ENCODE measurements around the gene FZD2. TPM values are rescaled to one million over a fixed set of nuclear protein-coding genes. Genes with fewer than 3 reads are reported as not detected.

The FZD2 gene
- total RNA-seq, 1 experiment from 2014 or later = 61.8 TPM

DNA sequence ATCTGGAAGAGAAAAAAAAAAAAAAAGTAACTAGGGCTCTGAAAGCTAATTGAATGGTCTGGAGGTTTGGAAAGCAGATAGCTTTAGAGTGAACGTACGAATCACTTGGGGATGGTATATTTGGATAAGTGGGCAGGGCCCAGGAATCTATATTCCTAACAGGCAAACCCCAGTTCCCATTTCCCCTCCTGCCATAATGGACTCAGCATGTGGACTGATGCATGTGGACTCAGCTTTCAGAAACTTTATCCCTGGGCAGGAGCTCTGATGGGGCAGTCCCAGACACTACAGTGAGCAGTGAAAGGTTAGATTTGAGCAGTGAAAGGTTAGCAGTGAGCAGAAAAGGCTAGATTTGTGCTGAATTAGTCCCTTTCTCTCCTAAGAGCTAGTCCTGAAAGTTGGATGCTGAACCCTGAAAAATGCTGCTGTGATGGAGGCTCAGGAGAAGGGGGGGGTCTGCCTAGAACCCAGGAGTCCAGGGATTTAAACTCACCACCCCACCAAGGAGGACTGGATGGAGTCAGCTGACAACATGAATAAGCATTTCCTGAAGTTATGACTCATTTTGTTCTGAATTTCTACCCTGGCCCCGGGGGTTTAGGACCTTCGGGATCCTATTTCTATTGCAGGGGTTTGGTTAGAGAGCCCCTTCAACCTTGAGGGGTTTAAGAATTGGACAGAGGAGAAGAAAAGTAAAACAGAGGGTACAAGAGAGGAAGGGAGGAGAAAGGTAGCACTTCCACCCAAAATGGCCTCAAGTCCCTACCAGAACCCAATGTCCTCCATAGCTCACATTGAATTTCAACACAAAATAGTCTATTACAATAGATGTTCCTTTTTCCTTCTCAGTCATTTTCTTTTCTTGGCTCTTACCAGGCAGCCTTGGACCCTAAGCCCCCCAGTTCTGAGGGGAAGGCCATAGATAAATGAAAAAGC lies 10.3 kb upstream of the FZD2 start:
- Histone ChIP-seq H3K27ac (peak overlapping the region; percentile 76), H2AFZ (peak overlapping the region; percentile 73), H3K27me3 (ENCODE audit: insufficient read depth, low read depth) (no peaks in the 10 kb centered on the region), H3K4me1 (replicated peaks; ENCODE audit: insufficient read depth) (peaks cover 75% of the 10 kb centered on the region), H3K4me2 (peak overlapping the region; percentile 56), H4K20me1 (ENCODE audit: insufficient read depth) (no peaks in the 10 kb centered on the region), H3K36me3 (ENCODE audit: low read depth) (no peaks in the 10 kb centered on the region), H3K4me3 (no peak overlapping the region), H3K79me2 (ENCODE audit: low read depth) (no peaks in the 10 kb centered on the region), H3K9me3 (ENCODE audit: insufficient read depth, low read depth) (no peaks in the 10 kb centered on the region; the same call in 1 of the 2 replicates), H3K9me2 (ENCODE audit: insufficient read depth) (no peaks in the 10 kb centered on the region), H3F3A (ENCODE audit: insufficient read depth, low read depth) (peaks cover 51% of the 10 kb centered on the region)
- BruUV-seq (replicated peaks) = no TSS peak
- ChIA-PET CTCF (interaction anchor here (0.6 kb wide), 1 partner anchor 13 kb away, joined by 3 read pairs; no protein-coding TSS in a partner anchor), POLR2A (ENCODE audit: unreplicated experiment) (interaction anchor here (0.8 kb wide), 1 partner anchor 1186 kb away, joined by 4 read pairs; no protein-coding TSS in a partner anchor)
- TF ChIP-seq, protein P1, sequence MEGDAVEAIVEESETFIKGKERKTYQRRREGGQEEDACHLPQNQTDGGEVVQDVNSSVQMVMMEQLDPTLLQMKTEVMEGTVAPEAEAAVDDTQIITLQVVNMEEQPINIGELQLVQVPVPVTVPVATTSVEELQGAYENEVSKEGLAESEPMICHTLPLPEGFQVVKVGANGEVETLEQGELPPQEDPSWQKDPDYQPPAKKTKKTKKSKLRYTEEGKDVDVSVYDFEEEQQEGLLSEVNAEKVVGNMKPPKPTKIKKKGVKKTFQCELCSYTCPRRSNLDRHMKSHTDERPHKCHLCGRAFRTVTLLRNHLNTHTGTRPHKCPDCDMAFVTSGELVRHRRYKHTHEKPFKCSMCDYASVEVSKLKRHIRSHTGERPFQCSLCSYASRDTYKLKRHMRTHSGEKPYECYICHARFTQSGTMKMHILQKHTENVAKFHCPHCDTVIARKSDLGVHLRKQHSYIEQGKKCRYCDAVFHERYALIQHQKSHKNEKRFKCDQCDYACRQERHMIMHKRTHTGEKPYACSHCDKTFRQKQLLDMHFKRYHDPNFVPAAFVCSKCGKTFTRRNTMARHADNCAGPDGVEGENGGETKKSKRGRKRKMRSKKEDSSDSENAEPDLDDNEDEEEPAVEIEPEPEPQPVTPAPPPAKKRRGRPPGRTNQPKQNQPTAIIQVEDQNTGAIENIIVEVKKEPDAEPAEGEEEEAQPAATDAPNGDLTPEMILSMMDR (conservative IDR thresholded peaks at IDR 0.05) = no peak
- TF ChIP-seq EZH2 (IDR thresholded peaks at IDR 0.05; ENCODE audit: low read depth) = no peak
- intact Hi-C loops (cut with micrococcal nuclease; ENCODE audit: unreplicated experiment) = no loop called here
- DNase-seq = peak in 1 of 2 experiments; percentile 34

DNA sequence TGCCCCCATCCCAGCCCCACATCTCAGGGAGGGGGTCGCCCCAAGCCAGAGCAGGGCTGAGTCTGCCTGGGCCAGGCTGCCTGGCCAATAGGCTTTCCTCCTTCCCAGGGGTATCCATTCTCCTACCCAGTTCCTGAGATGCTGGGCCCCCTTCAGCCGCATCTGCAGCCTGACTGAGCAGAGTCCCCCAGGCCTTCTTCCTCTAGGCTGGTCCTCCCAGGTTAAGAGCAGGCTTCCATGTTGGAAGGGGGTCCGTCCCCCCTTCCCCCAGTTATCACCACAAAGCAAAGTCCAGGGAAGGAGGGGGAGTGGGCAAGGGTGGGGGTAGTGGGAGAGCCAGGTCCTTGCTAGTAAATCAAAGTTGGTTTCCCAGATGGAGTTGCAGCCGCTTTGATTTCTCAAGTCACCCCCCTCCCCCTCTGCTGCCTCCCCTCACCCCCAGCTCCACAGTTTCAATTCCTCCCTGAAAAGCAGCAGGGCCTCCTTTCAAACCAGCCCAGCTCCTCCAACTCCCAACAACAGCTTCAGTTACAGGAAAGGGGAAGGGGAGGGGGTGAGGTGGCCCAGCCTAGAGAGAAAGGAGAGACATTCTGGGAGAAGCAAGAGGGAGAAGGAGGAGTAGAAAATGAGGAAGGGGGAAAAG lies 9.5 kb upstream of the FZD2 start:
- H3K36me3 ChIP-seq (ENCODE audit: low read depth) = no peaks in the 10 kb centered on the region
- H3K4me2 ChIP-seq = peak overlapping the region; percentile 56
- H3K4me1 ChIP-seq (replicated peaks; ENCODE audit: insufficient read depth) = peaks cover 67% of the 10 kb centered on the region
- no peak overlapping the region for H3K4me3 ChIP-seq
- H3K27me3 ChIP-seq (ENCODE audit: insufficient read depth, low read depth) = no peaks in the 10 kb centered on the region
- H3K9me2 ChIP-seq (ENCODE audit: insufficient read depth) = no peaks in the 10 kb centered on the region
- peak overlapping the region; percentile 73; the same call in 1 of the 2 replicates for H2AFZ ChIP-seq
- H4K20me1 ChIP-seq (ENCODE audit: insufficient read depth) = no peaks in the 10 kb centered on the region
- peak overlapping the region; percentile 76 for H3K27ac ChIP-seq
- TF ChIP-seq, protein P1 (conservative IDR thresholded peaks at IDR 0.05) = no peak
- no peak for TF ChIP-seq EZH2 (IDR thresholded peaks at IDR 0.05; ENCODE audit: low read depth)
- H3K79me2 ChIP-seq (ENCODE audit: low read depth) = no peaks in the 10 kb centered on the region
- ChIA-PET CTCF (interaction anchor here (0.6 to 1.3 kb wide), 2 partner anchors 14 kb away, joined by 3 to 4 read pairs; no protein-coding TSS in a partner anchor), POLR2A (ENCODE audit: unreplicated experiment) (interaction anchor here (0.6 to 0.7 kb wide), 2 partner anchors 9 to 12 kb away, joined by 9 to 13 read pairs; no protein-coding TSS in a partner anchor)
- intact Hi-C loops (cut with micrococcal nuclease; ENCODE audit: unreplicated experiment) = no loop called here
- BruUV-seq (replicated peaks) = no TSS peak
- DNase-seq = no peak
- H3F3A ChIP-seq (ENCODE audit: insufficient read depth, low read depth) = peaks cover 43% of the 10 kb centered on the region
- no peaks in the 10 kb centered on the region; the same call in 1 of the 2 replicates for H3K9me3 ChIP-seq (ENCODE audit: insufficient read depth, low read depth)
